HepG2 (cell line): Measurements from ENCODE around the gene ARFGEF3. TPM values are rescaled to one million over a fixed set of nuclear protein-coding genes. Genes with fewer than 3 reads are reported as not detected.

ENCODE experiments used
- ESRRA ChIP-seq: sonication (generic); formaldehyde crosslinking; IDR thresholded peaks from 2 replicates; pipeline ENCODE4 v1.5.1; 2020; ENCODE audit warnings: mild to moderate bottlenecking, low read depth, missing genetic modification reagents
- FOXM1 ChIP-seq: sonication (generic); formaldehyde crosslinking; IDR thresholded peaks from 2 replicates; pipeline ENCODE4 v1.5.0; 2020; ENCODE audit warnings: missing genetic modification reagents
- IKZF1 ChIP-seq: fragments of 450-650 bp; IDR thresholded peaks from 2 replicates; pipeline ENCODE4 v1.7.1; 2016
- KAT7 ChIP-seq: IDR thresholded peaks from 2 replicates; pipeline ENCODE4 v1.6.1; 2018; ENCODE audit warnings: borderline replicate concordance, missing compliant biosample characterization
- NCOA1 ChIP-seq: sonication (generic); formaldehyde crosslinking; IDR thresholded peaks from 2 replicates; pipeline ENCODE4 v1.9.0; 2021; ENCODE audit warnings: missing genetic modification reagents
- NR0B2 ChIP-seq: sonication (generic); formaldehyde crosslinking; IDR thresholded peaks from 2 replicates; pipeline ENCODE4 v1.4.0; 2020; ENCODE audit warnings: mild to moderate bottlenecking, missing genetic modification reagents
- PRPF4 ChIP-seq: fragments of 200-400 bp; formaldehyde crosslinking; IDR thresholded peaks from 2 replicates; pipeline ENCODE4 v1.6.1; 2016; ENCODE audit warnings: low read length, low read depth; ENCODE audit not compliant: poor library complexity, severe bottlenecking
- RBFOX2 ChIP-seq: fragments of 200-400 bp; formaldehyde crosslinking; IDR thresholded peaks from 2 replicates; pipeline ENCODE4 v1.6.1; 2017; ENCODE audit warnings: low read depth, mild to moderate bottlenecking, low read length
- STAT5B ChIP-seq: sonication (generic); formaldehyde crosslinking; IDR thresholded peaks from 2 replicates; pipeline ENCODE4 v1.4.0; 2020; ENCODE audit warnings: missing genetic modification reagents
- TRIM24 ChIP-seq: sonication (generic); formaldehyde crosslinking; IDR thresholded peaks from 2 replicates; pipeline ENCODE4 v1.8.0; 2022; ENCODE audit warnings: mild to moderate bottlenecking, missing genetic modification reagents
- U2AF1 ChIP-seq: fragments of 200-400 bp; formaldehyde crosslinking; optimal IDR thresholded peaks from 2 replicates; pipeline ENCODE3; 2017; ENCODE audit warnings: mild to moderate bottlenecking, low read depth, low read length
- XBP1 ChIP-seq: sonication (generic); formaldehyde crosslinking; IDR thresholded peaks from 2 replicates; pipeline ENCODE4 v1.5.0; 2020; ENCODE audit warnings: missing genetic modification reagents
- ZNF10 ChIP-seq: sonication (generic); formaldehyde crosslinking; IDR thresholded peaks from 2 replicates; pipeline ENCODE4 v1.4.0; 2020; ENCODE audit warnings: mild to moderate bottlenecking, low read depth, missing genetic modification reagents, borderline replicate concordance
- ZNF101 ChIP-seq: sonication (generic); formaldehyde crosslinking; IDR thresholded peaks from 2 replicates; pipeline ENCODE4 v1.4.0; 2020; ENCODE audit warnings: mild to moderate bottlenecking, low read depth, missing genetic modification reagents, borderline replicate concordance
- ZNF552 ChIP-seq: sonication (generic); formaldehyde crosslinking; IDR thresholded peaks from 2 replicates; pipeline ENCODE4 v1.9.0; 2022; ENCODE audit warnings: missing genetic modification reagents, mild to moderate bottlenecking, borderline replicate concordance
- ZNF619 ChIP-seq: sonication (generic); formaldehyde crosslinking; IDR thresholded peaks from 2 replicates; pipeline ENCODE4 v1.4.0; 2020; ENCODE audit warnings: mild to moderate bottlenecking, missing genetic modification reagents
- ZSCAN21 ChIP-seq: sonication (generic); formaldehyde crosslinking; IDR thresholded peaks from 2 replicates; pipeline ENCODE4 v1.8.0; 2022; ENCODE audit warnings: mild to moderate bottlenecking, missing genetic modification reagents, moderate library complexity, borderline replicate concordance
- polyA plus RNA-seq, 8 experiments: library from polyadenylated mRNA; depleted of rRNA in 3 of 8; stranded (reverse) in 7 of 8; unstranded in 1 of 8; fragments of >200 nt; fragmentation: Illumina TruSeq in 4 of 8; extraction: Trizol in 4 of 8; gene quantifications; 2 replicates each; pipeline versions ENCODE4 v1.2.1 to v1.2.3, GENCODE V29; 2011 to 2016; ENCODE audit warnings: low read depth in 4 of 8, missing spikeins in 1 of 8, mixed read lengths in 1 of 8; ENCODE audit not compliant: insufficient read depth in 1 of 8
- total RNA-seq, 5 experiments: library from RNA; depleted of rRNA; stranded (reverse); fragments of >200 nt; fragmentation: Illumina TruSeq; extraction: Trizol; gene quantifications; 2 replicates each; pipeline ENCODE4 v1.2.3, GENCODE V29; 2016; ENCODE audit warnings: low read depth in 1 of 5
- TF ChIP-seq, protein P1 (sequence below): fragments of 450-650 bp; IDR thresholded peaks from 2 replicates; pipeline ENCODE4 v1.6.1; 2016
- TF ChIP-seq, protein P2 (sequence below): sonication (generic); formaldehyde crosslinking; IDR thresholded peaks from 2 replicates; pipeline ENCODE4 v1.4.0; 2020; ENCODE audit warnings: missing genetic modification reagents
- TF ChIP-seq, protein P3 (sequence below): sonication (generic); formaldehyde crosslinking; IDR thresholded peaks from 2 replicates; pipeline ENCODE4 v1.4.0; 2020; ENCODE audit warnings: missing genetic modification reagents, borderline replicate concordance

The ARFGEF3 gene
- total and polyA plus RNA-seq, 2 of the 13 experiments (the other 11 are each of a cell fraction or from before 2014, with no cell fraction given) = 0.60 to 2.6 TPM

GRCh38 chr6:138161338-138162110 is at the start of gene ARFGEF3 (continued):
- TF ChIP-seq, protein P1, sequence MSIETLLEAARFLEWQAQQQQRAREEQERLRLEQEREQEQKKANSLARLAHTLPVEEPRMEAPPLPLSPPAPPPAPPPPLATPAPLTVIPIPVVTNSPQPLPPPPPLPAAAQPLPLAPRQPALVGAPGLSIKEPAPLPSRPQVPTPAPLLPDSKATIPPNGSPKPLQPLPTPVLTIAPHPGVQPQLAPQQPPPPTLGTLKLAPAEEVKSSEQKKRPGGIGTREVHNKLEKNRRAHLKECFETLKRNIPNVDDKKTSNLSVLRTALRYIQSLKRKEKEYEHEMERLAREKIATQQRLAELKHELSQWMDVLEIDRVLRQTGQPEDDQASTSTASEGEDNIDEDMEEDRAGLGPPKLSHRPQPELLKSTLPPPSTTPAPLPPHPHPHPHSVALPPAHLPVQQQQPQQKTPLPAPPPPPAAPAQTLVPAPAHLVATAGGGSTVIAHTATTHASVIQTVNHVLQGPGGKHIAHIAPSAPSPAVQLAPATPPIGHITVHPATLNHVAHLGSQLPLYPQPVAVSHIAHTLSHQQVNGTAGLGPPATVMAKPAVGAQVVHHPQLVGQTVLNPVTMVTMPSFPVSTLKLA = no peak
- TF ChIP-seq, protein P2, sequence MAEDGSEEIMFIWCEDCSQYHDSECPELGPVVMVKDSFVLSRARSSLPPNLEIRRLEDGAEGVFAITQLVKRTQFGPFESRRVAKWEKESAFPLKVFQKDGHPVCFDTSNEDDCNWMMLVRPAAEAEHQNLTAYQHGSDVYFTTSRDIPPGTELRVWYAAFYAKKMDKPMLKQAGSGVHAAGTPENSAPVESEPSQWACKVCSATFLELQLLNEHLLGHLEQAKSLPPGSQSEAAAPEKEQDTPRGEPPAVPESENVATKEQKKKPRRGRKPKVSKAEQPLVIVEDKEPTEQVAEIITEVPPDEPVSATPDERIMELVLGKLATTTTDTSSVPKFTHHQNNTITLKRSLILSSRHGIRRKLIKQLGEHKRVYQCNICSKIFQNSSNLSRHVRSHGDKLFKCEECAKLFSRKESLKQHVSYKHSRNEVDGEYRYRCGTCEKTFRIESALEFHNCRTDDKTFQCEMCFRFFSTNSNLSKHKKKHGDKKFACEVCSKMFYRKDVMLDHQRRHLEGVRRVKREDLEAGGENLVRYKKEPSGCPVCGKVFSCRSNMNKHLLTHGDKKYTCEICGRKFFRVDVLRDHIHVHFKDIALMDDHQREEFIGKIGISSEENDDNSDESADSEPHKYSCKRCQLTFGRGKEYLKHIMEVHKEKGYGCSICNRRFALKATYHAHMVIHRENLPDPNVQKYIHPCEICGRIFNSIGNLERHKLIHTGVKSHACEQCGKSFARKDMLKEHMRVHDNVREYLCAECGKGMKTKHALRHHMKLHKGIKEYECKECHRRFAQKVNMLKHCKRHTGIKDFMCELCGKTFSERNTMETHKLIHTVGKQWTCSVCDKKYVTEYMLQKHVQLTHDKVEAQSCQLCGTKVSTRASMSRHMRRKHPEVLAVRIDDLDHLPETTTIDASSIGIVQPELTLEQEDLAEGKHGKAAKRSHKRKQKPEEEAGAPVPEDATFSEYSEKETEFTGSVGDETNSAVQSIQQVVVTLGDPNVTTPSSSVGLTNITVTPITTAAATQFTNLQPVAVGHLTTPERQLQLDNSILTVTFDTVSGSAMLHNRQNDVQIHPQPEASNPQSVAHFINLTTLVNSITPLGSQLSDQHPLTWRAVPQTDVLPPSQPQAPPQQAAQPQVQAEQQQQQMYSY = no peak
- TF ChIP-seq ZNF619 (CRISPR knock-in tag) (no peak), U2AF1 (no peak), FOXM1 (CRISPR knock-in tag) (no peak), ESRRA (CRISPR knock-in tag) (no peak), NR0B2 (CRISPR knock-in tag) (no peak; the same call in 1 of the 2 replicates), ZNF552 (no peak), PRPF4 (no peak), ZSCAN21 (CRISPR knock-in tag) (peak; percentile 56; the same call in 1 of the 2 replicates), ZNF101 (CRISPR knock-in tag) (no peak), NCOA1 (no peak), XBP1 (no peak; the same call in 1 of the 2 replicates), RBFOX2 (peak; percentile 62), TRIM24 (CRISPR knock-in tag) (no peak), KAT7 (CRISPR knock-in tag) (0 out of 2 replicates have a peak, but pooled peaks have one; percentile 6), STAT5B (no peak), IKZF1 (no peak), ZNF10 (CRISPR knock-in tag) (no peak)
- TF ChIP-seq, protein P3, sequence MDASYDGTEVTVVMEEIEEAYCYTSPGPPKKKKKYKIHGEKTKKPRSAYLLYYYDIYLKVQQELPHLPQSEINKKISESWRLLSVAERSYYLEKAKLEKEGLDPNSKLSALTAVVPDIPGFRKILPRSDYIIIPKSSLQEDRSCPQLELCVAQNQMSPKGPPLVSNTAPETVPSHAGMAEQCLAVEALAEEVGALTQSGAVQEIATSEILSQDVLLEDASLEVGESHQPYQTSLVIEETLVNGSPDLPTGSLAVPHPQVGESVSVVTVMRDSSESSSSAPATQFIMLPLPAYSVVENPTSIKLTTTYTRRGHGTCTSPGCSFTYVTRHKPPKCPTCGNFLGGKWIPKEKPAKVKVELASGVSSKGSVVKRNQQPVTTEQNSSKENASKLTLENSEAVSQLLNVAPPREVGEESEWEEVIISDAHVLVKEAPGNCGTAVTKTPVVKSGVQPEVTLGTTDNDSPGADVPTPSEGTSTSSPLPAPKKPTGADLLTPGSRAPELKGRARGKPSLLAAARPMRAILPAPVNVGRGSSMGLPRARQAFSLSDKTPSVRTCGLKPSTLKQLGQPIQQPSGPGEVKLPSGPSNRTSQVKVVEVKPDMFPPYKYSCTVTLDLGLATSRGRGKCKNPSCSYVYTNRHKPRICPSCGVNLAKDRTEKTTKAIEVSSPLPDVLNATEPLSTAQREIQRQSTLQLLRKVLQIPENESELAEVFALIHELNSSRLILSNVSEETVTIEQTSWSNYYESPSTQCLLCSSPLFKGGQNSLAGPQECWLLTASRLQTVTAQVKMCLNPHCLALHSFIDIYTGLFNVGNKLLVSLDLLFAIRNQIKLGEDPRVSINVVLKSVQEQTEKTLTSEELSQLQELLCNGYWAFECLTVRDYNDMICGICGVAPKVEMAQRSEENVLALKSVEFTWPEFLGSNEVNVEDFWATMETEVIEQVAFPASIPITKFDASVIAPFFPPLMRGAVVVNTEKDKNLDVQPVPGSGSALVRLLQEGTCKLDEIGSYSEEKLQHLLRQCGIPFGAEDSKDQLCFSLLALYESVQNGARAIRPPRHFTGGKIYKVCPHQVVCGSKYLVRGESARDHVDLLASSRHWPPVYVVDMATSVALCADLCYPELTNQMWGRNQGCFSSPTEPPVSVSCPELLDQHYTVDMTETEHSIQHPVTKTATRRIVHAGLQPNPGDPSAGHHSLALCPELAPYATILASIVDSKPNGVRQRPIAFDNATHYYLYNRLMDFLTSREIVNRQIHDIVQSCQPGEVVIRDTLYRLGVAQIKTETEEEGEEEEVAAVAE (CRISPR knock-in tag) = no peak
